ENCODE data around the gene ZNF20.

GRCh38 chr19:12126707-12127106 is 13.4 kb downstream of the ZNF20 start:
- TF ChIP-seq, protein P1, sequence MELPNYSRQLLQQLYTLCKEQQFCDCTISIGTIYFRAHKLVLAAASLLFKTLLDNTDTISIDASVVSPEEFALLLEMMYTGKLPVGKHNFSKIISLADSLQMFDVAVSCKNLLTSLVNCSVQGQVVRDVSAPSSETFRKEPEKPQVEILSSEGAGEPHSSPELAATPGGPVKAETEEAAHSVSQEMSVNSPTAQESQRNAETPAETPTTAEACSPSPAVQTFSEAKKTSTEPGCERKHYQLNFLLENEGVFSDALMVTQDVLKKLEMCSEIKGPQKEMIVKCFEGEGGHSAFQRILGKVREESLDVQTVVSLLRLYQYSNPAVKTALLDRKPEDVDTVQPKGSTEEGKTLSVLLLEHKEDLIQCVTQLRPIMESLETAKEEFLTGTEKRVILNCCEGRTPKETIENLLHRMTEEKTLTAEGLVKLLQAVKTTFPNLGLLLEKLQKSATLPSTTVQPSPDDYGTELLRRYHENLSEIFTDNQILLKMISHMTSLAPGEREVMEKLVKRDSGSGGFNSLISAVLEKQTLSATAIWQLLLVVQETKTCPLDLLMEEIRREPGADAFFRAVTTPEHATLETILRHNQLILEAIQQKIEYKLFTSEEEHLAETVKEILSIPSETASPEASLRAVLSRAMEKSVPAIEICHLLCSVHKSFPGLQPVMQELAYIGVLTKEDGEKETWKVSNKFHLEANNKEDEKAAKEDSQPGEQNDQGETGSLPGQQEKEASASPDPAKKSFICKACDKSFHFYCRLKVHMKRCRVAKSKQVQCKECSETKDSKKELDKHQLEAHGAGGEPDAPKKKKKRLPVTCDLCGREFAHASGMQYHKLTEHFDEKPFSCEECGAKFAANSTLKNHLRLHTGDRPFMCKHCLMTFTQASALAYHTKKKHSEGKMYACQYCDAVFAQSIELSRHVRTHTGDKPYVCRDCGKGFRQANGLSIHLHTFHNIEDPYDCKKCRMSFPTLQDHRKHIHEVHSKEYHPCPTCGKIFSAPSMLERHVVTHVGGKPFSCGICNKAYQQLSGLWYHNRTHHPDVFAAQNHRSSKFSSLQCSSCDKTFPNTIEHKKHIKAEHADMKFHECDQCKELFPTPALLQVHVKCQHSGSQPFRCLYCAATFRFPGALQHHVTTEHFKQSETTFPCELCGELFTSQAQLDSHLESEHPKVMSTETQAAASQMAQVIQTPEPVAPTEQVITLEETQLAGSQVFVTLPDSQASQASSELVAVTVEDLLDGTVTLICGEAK (IDR thresholded peaks at IDR 0.05; ENCODE audit: borderline replicate concordance), result no peak
- TF ChIP-seq CUX1 (IDR thresholded peaks at IDR 0.05; ENCODE audit: insufficient replicate concordance, low read depth, low read length), result no peak
- TF ChIP-seq SMC3 (IDR thresholded peaks at IDR 0.05; ENCODE audit: borderline replicate concordance, low read length), result peak; percentile 33; the same call in 1 of the 2 replicates
- TF ChIP-seq CTCF (IDR thresholded peaks at IDR 0.05 in 2 of 3, conservative IDR thresholded peaks at IDR 0.05 in 1 of 3; ENCODE audit: control insufficient read depth in 2 of 3, extremely low read depth in 1 of 3, insufficient read depth in 1 of 3, low read depth in 3 of 3, low read length in 3 of 3), result peak; percentile 30 to 41 (median 31); a peak in 3 of 6 replicates
- TF ChIP-seq EP300 (IDR thresholded peaks at IDR 0.05; ENCODE audit: borderline replicate concordance in 1 of 2, control insufficient read depth in 1 of 2, low read depth in 2 of 2, low read length in 2 of 2), result no peak
- TF ChIP-seq TCF12 (IDR thresholded peaks at IDR 0.05; ENCODE audit: low read depth, low read length), result no peak
- no peak for TF ChIP-seq TAF1 (IDR thresholded peaks at IDR 0.05; ENCODE audit: borderline replicate concordance, low read depth, low read length)
- TF ChIP-seq POLR2A (IDR thresholded peaks at IDR 0.05; ENCODE audit: low read depth, low read length), result no peak
- TF ChIP-seq NFYB (IDR thresholded peaks at IDR 0.05; ENCODE audit: insufficient read depth, low read depth, low read length), result no peak
- no peak for TF ChIP-seq FOXK2 (IDR thresholded peaks at IDR 0.05)
- TF ChIP-seq HDGF (IDR thresholded peaks at IDR 0.05), result no peak

Measured in GM12878 (cell line).